GM23338 (cell line): ENCODE measurements around the gene KAZN.

Source experiments
- CREB1 ChIP-seq: fragments of 250-450 bp; sonication (Bioruptor Pico); IDR thresholded peaks from 2 replicates; pipeline ENCODE4 v1.5.0; 2020; ENCODE audit warnings: low read depth, mild to moderate bottlenecking, moderate library complexity
- EZH2 ChIP-seq: fragments of 200-600 bp; sonication (generic); IDR thresholded peaks from one replicate; pipeline ENCODE4 v1.8.0; 2017; ENCODE audit warnings: antibody characterized with exemption, mild to moderate bottlenecking, low read depth; ENCODE audit not compliant: unreplicated experiment
- EZH2phosphoT487 ChIP-seq: fragments of 200-600 bp; sonication (generic); IDR thresholded peaks from one replicate; pipeline ENCODE4 v1.8.1; 2018; ENCODE audit warnings: antibody characterized with exemption; ENCODE audit not compliant: unreplicated experiment
- JUNB ChIP-seq: IDR thresholded peaks from one replicate; pipeline ENCODE4 v1.6.1; 2016; ENCODE audit warnings: antibody characterized with exemption; ENCODE audit not compliant: unreplicated experiment
- NANOG ChIP-seq: IDR thresholded peaks from 2 replicates; pipeline ENCODE4 v1.6.1; 2016; ENCODE audit warnings: antibody characterized with exemption, borderline replicate concordance
- POLR2AphosphoS5 ChIP-seq: IDR thresholded peaks from 2 replicates; pipeline ENCODE4 v1.6.1; 2016; ENCODE audit warnings: antibody characterized with exemption, low read depth
- TF ChIP-seq, protein P1 (sequence below): IDR thresholded peaks from one replicate; pipeline ENCODE4 v1.6.1; 2018; ENCODE audit warnings: antibody characterized with exemption; ENCODE audit not compliant: unreplicated experiment
- TF ChIP-seq, protein P2 (sequence below), 2 experiments: fragments of 200-600 bp in 1 of 2; sonication (generic) in 1 of 2; conservative IDR thresholded peaks; 2 replicates each; pipeline versions ENCODE4 v1.5.1 to v1.6.1; 2016 to 2017; ENCODE audit warnings: antibody characterized with exemption in 2 of 2, low read depth in 2 of 2, mild to moderate bottlenecking in 2 of 2, moderate library complexity in 1 of 2
- TF ChIP-seq, protein P3 (sequence below): fragments of 250-450 bp; sonication (Bioruptor Pico); IDR thresholded peaks from 2 replicates; pipeline ENCODE4 v1.5.0; 2020; ENCODE audit warnings: mild to moderate bottlenecking, moderate library complexity

DNA sequence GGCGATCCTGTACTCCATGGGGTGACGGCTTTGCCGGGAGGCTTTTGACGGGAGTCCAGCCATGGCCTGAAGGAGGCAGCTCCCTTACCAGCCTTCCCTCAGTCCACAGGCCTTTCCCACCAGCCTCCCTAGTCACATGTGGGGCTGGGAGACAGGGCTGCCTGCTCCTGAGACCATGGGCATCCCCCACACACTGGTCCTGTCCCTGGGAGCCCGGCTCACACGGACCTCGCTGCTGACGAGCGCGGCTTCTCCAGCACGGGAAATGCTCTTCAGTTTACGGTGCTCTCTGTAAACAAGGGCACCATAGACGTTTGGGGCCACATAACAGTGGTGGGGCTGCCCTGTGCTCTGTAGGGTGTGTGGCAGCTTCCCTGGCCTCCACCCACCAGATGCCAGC lies 450.6 kb downstream of the KAZN start:
- TF ChIP-seq, protein P1, sequence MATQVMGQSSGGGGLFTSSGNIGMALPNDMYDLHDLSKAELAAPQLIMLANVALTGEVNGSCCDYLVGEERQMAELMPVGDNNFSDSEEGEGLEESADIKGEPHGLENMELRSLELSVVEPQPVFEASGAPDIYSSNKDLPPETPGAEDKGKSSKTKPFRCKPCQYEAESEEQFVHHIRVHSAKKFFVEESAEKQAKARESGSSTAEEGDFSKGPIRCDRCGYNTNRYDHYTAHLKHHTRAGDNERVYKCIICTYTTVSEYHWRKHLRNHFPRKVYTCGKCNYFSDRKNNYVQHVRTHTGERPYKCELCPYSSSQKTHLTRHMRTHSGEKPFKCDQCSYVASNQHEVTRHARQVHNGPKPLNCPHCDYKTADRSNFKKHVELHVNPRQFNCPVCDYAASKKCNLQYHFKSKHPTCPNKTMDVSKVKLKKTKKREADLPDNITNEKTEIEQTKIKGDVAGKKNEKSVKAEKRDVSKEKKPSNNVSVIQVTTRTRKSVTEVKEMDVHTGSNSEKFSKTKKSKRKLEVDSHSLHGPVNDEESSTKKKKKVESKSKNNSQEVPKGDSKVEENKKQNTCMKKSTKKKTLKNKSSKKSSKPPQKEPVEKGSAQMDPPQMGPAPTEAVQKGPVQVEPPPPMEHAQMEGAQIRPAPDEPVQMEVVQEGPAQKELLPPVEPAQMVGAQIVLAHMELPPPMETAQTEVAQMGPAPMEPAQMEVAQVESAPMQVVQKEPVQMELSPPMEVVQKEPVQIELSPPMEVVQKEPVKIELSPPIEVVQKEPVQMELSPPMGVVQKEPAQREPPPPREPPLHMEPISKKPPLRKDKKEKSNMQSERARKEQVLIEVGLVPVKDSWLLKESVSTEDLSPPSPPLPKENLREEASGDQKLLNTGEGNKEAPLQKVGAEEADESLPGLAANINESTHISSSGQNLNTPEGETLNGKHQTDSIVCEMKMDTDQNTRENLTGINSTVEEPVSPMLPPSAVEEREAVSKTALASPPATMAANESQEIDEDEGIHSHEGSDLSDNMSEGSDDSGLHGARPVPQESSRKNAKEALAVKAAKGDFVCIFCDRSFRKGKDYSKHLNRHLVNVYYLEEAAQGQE, result no peak
- TF ChIP-seq, protein P2, sequence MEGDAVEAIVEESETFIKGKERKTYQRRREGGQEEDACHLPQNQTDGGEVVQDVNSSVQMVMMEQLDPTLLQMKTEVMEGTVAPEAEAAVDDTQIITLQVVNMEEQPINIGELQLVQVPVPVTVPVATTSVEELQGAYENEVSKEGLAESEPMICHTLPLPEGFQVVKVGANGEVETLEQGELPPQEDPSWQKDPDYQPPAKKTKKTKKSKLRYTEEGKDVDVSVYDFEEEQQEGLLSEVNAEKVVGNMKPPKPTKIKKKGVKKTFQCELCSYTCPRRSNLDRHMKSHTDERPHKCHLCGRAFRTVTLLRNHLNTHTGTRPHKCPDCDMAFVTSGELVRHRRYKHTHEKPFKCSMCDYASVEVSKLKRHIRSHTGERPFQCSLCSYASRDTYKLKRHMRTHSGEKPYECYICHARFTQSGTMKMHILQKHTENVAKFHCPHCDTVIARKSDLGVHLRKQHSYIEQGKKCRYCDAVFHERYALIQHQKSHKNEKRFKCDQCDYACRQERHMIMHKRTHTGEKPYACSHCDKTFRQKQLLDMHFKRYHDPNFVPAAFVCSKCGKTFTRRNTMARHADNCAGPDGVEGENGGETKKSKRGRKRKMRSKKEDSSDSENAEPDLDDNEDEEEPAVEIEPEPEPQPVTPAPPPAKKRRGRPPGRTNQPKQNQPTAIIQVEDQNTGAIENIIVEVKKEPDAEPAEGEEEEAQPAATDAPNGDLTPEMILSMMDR (conservative IDR thresholded peaks at IDR 0.05; ENCODE audit: low read depth in 2 of 2), result no peak
- no peak for TF ChIP-seq POLR2AphosphoS5
- TF ChIP-seq EZH2phosphoT487, result no peak
- no peak for TF ChIP-seq EZH2
- TF ChIP-seq CREB1 (CRISPR knock-in tag), result no peak
- TF ChIP-seq JUNB, result no peak
- no peak for TF ChIP-seq NANOG
- TF ChIP-seq, protein P3, sequence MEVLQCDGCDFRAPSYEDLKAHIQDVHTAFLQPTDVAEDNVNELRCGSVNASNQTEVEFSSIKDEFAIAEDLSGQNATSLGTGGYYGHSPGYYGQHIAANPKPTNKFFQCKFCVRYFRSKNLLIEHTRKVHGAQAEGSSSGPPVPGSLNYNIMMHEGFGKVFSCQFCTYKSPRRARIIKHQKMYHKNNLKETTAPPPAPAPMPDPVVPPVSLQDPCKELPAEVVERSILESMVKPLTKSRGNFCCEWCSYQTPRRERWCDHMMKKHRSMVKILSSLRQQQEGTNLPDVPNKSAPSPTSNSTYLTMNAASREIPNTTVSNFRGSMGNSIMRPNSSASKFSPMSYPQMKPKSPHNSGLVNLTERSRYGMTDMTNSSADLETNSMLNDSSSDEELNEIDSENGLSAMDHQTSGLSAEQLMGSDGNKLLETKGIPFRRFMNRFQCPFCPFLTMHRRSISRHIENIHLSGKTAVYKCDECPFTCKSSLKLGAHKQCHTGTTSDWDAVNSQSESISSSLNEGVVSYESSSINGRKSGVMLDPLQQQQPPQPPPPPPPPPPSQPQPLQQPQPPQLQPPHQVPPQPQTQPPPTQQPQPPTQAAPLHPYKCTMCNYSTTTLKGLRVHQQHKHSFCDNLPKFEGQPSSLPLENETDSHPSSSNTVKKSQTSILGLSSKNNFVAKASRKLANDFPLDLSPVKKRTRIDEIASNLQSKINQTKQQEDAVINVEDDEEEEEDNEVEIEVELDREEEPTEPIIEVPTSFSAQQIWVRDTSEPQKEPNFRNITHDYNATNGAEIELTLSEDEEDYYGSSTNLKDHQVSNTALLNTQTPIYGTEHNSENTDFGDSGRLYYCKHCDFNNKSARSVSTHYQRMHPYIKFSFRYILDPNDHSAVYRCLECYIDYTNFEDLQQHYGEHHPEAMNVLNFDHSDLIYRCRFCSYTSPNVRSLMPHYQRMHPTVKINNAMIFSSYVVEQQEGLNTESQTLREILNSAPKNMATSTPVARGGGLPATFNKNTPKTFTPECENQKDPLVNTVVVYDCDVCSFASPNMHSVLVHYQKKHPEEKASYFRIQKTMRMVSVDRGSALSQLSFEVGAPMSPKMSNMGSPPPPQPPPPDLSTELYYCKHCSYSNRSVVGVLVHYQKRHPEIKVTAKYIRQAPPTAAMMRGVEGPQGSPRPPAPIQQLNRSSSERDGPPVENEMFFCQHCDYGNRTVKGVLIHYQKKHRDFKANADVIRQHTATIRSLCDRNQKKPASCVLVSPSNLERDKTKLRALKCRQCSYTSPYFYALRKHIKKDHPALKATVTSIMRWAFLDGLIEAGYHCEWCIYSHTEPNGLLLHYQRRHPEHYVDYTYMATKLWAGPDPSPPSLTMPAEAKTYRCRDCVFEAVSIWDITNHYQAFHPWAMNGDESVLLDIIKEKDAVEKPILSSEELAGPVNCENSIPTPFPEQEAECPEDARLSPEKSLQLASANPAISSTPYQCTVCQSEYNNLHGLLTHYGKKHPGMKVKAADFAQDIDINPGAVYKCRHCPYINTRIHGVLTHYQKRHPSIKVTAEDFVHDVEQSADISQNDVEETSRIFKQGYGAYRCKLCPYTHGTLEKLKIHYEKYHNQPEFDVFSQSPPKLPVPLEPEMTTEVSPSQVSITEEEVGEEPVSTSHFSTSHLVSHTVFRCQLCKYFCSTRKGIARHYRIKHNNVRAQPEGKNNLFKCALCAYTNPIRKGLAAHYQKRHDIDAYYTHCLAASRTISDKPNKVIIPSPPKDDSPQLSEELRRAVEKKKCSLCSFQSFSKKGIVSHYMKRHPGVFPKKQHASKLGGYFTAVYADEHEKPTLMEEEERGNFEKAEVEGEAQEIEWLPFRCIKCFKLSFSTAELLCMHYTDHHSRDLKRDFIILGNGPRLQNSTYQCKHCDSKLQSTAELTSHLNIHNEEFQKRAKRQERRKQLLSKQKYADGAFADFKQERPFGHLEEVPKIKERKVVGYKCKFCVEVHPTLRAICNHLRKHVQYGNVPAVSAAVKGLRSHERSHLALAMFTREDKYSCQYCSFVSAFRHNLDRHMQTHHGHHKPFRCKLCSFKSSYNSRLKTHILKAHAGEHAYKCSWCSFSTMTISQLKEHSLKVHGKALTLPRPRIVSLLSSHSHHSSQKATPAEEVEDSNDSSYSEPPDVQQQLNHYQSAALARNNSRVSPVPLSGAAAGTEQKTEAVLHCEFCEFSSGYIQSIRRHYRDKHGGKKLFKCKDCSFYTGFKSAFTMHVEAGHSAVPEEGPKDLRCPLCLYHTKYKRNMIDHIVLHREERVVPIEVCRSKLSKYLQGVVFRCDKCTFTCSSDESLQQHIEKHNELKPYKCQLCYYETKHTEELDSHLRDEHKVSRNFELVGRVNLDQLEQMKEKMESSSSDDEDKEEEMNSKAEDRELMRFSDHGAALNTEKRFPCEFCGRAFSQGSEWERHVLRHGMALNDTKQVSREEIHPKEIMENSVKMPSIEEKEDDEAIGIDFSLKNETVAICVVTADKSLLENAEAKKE (CRISPR knock-in tag), result no peak
